K562 (cell line): ENCODE measurements around the gene FUT4. TPM values are rescaled to one million over a fixed set of nuclear protein-coding genes. Genes with fewer than 3 reads are reported as not detected.

Source experiments
- ATAC-seq: fragments of 200-7000 bp; cut with Tn5 transposase; 3 replicates; pipeline ENCODE4 v1.9.1; 2020; ENCODE audit warnings: moderate library complexity
- BruUV-seq: library from RNA; stranded (reverse); fragments of 400-500 nt; replicated peaks from 2 replicates; lab custom pipeline; 2021; lab: Mats Ljungman, UMichigan
- CTCF ChIA-PET: fragments of 300-600 bp; formaldehyde crosslinking; extraction: SDS; loops from one replicate; lab custom pipeline; 2021; ENCODE audit warnings: low intra/inter-chr PET ratio; lab: Yijun Ruan, JAX
- POLR2A ChIA-PET: fragments of 300-600, 350-650 bp; sonication (Branson Sonifier 250); formaldehyde crosslinking; extraction: SDS; loops from one replicate; lab custom pipeline; 2021; ENCODE audit warnings: antibody characterized with exemption, inconsistent platforms; lab: Yijun Ruan, JAX
- DNase-seq, 4 experiments: peaks; one replicate each; pipeline versions ENCODE4 v3.0.0 to v3.0.0-alpha.2; 2011 to 2018; ENCODE audit warnings: low spot score in 3 of 4, mixed read lengths in 3 of 4; ENCODE audit errors: extremely low read depth in 1 of 4
- FAIRE-seq: peaks from 2 replicates; lab custom pipeline; 2011; peaks lifted over from hg19 to GRCh38; lab: Jason Lieb, UNC
- H2AFZ ChIP-seq: 2 replicates; pipeline ENCODE4 v1.6.0; 2011; ENCODE audit warnings: low read depth, low read length, control low read depth, inconsistent platforms
- H3K27ac ChIP-seq: fragments of 200-600 bp; 3 replicates; pipeline ENCODE4 v1.8.0; 2011; ENCODE audit warnings: low read depth, mild to moderate bottlenecking, control low read depth, inconsistent platforms, low read length, moderate library complexity, mixed read lengths; ENCODE audit errors: extremely low read depth
- H3K27me3 ChIP-seq, 2 experiments: fragments of 300-600 bp in 1 of 2; 2 replicates in 1 of 2; 3 replicates in 1 of 2; pipeline versions ENCODE4 v1.6.0 to v1.8.0; 2011; ENCODE audit warnings: inconsistent platforms in 2 of 2, low read length in 2 of 2, mild to moderate bottlenecking in 1 of 2, mixed read lengths in 1 of 2, moderate library complexity in 1 of 2; ENCODE audit not compliant: control insufficient read depth in 2 of 2, insufficient read depth in 2 of 2
- H3K36me3 ChIP-seq: fragments of 300-600 bp; 3 replicates; pipeline ENCODE4 v1.8.0; 2011; ENCODE audit warnings: mild to moderate bottlenecking, low read length, inconsistent platforms; ENCODE audit not compliant: control insufficient read depth, insufficient read depth
- H3K4me1 ChIP-seq, 2 experiments: fragments of 200-600 bp in 1 of 2; replicated peaks in 1 of 2; 2 replicates in 1 of 2; 3 replicates in 1 of 2; pipeline versions ENCODE4 v1.5.1 to v1.8.0; 2011; ENCODE audit warnings: inconsistent platforms in 2 of 2, low read length in 2 of 2, mild to moderate bottlenecking in 1 of 2, mixed read lengths in 1 of 2, moderate library complexity in 1 of 2; ENCODE audit not compliant: control insufficient read depth in 2 of 2, insufficient read depth in 2 of 2
- H3K4me2 ChIP-seq: 2 replicates; pipeline ENCODE4 v1.6.1; 2011; ENCODE audit warnings: low read length, control low read depth, inconsistent platforms, mixed read lengths; ENCODE audit not compliant: insufficient read depth
- H3K4me3 ChIP-seq: fragments of 200-600 bp; sonication (generic), shearing (Covaris generic); 2 replicates; pipeline ENCODE4 v1.5.1; 2016; ENCODE audit warnings: control low read depth, inconsistent platforms
- H3K79me2 ChIP-seq: fragments of 200-600 bp; 3 replicates; pipeline ENCODE4 v1.8.0; 2011; ENCODE audit warnings: low read length, inconsistent platforms; ENCODE audit not compliant: control insufficient read depth, insufficient read depth
- H3K9ac ChIP-seq, 2 experiments: 2 replicates each; pipeline versions ENCODE4 v1.6.0 to v1.6.1; 2011; ENCODE audit warnings: low read depth in 2 of 2, low read length in 2 of 2, control low read depth in 1 of 2, inconsistent platforms in 1 of 2, mild to moderate bottlenecking in 1 of 2, mixed read lengths in 1 of 2; ENCODE audit not compliant: insufficient read depth in 1 of 2
- H3K9me1 ChIP-seq: one replicate; pipeline ENCODE4 v1.6.0; 2011; ENCODE audit warnings: inconsistent platforms, mild to moderate bottlenecking, low read length, moderate library complexity; ENCODE audit not compliant: control insufficient read depth, insufficient read depth
- H3K9me3 ChIP-seq: replicated peaks from 2 replicates; pipeline ENCODE4 v1.5.1; 2011; ENCODE audit warnings: low read depth, low read length, inconsistent platforms; ENCODE audit not compliant: control insufficient read depth, insufficient read depth
- H4K20me1 ChIP-seq: replicated peaks from 2 replicates; pipeline ENCODE4 v1.6.1; 2011; ENCODE audit warnings: low read length, inconsistent platforms, mixed read lengths; ENCODE audit not compliant: control insufficient read depth, insufficient read depth
- CEBPG ChIP-seq, 3 experiments: fragments of 200-800 bp in 1 of 3; sonication (Bioruptor generic) in 1 of 3; sonication (generic) in 1 of 3; formaldehyde crosslinking in 1 of 3; IDR thresholded peaks in 2 of 3; conservative IDR thresholded peaks in 1 of 3; 2 replicates each; pipeline versions ENCODE4 v1.6.1 to v1.8.0; 2016 to 2022; ENCODE audit warnings: missing compliant biosample characterization in 2 of 3, missing genetic modification characterization in 2 of 3, mild to moderate bottlenecking in 1 of 3, missing genetic modification reagents in 1 of 3
- CREB5 ChIP-seq: fragments of 250-450 bp; sonication (Bioruptor Pico); IDR thresholded peaks from 2 replicates; pipeline ENCODE4 v1.5.0; 2020; ENCODE audit warnings: mild to moderate bottlenecking
- CTCF ChIP-seq, 3 experiments: IDR thresholded peaks in 2 of 3; conservative IDR thresholded peaks in 1 of 3; 2 replicates each; pipeline ENCODE4 v1.5.1; 2011 to 2012; ENCODE audit warnings: low read length in 3 of 3, mild to moderate bottlenecking in 3 of 3, control low read depth in 2 of 3, improper control_type of control experiment in 1 of 3, inconsistent platforms in 1 of 3, low read depth in 1 of 3, mixed read lengths in 1 of 3, moderate library complexity in 1 of 3; ENCODE audit not compliant: insufficient read depth in 2 of 3
- DEAF1 ChIP-seq: fragments of 450-650 bp; formaldehyde crosslinking; IDR thresholded peaks from 2 replicates; pipeline ENCODE4 v1.4.0; 2020; ENCODE audit warnings: mild to moderate bottlenecking, moderate library complexity
- FOSL1 ChIP-seq: fragments of 200-800 bp; sonication (Bioruptor generic); conservative IDR thresholded peaks from 2 replicates; pipeline ENCODE4 v1.6.1; 2016; ENCODE audit warnings: missing genetic modification characterization, missing compliant biosample characterization
- JUND ChIP-seq, 2 experiments: IDR thresholded peaks; 2 replicates in 1 of 2; 3 replicates in 1 of 2; pipeline ENCODE4 v1.6.1; 2011; ENCODE audit warnings: borderline replicate concordance in 2 of 2, low read depth in 2 of 2, low read length in 2 of 2, improper control_type of control experiment in 1 of 2, missing biosample characterization in 1 of 2, missing genetic modification characterization in 1 of 2, missing genetic modification reagents in 1 of 2
- MEF2D ChIP-seq: conservative IDR thresholded peaks from 2 replicates; pipeline ENCODE4 v1.6.1; 2016; ENCODE audit warnings: low read depth, missing genetic modification characterization, missing compliant biosample characterization
- RFX1 ChIP-seq: fragments of 450-650 bp; IDR thresholded peaks from 2 replicates; pipeline ENCODE4 v1.6.1; 2016; ENCODE audit warnings: mild to moderate bottlenecking, moderate library complexity
- ZBTB34 ChIP-seq: fragments of 250-450 bp; sonication (Bioruptor Pico); IDR thresholded peaks from 2 replicates; pipeline ENCODE4 v1.8.0; 2021; ENCODE audit warnings: mild to moderate bottlenecking, moderate library complexity
- WGBS: fragments of 100-300 bp; shearing (Covaris generic); methylation state at CpG from one replicate; pipeline ENCODE4 v1.1.6; 2016; ENCODE audit warnings: low coverage, mixed read lengths; ENCODE audit not compliant: insufficient coverage; ENCODE audit errors: missing lambda C conversion rate; 5-methylcytosine and 5-hydroxymethylcytosine counted together
- in situ Hi-C: fragments of 300-500 bp; cut with MboI; formaldehyde crosslinking; loops from 4 replicates; pipeline ENCODE4 v1.15.0; 2018; ENCODE audit warnings: inconsistent platforms, mixed read lengths
- intact Hi-C: fragments of 100-400 bp; cut with micrococcal nuclease; formaldehyde crosslinking; loops from 2 replicates; pipeline ENCODE4 v1.14.2; 2022
- polyA plus RNA-seq, 8 experiments: library from polyadenylated mRNA; depleted of rRNA in 4 of 8; stranded (reverse) in 5 of 8; unstranded in 3 of 8; fragments of >200 nt; fragmentation: Nextera tagmentation in 2 of 8; fragmentation: Illumina TruSeq in 1 of 8; extraction: Ambion mirVana in 2 of 8; extraction: Trizol in 1 of 8; gene quantifications; 2 replicates each; pipeline versions ENCODE4 v1.2.1 to v1.2.3, GENCODE V29; 2011 to 2014; ENCODE audit warnings: inconsistent platforms in 1 of 8, missing spikeins in 1 of 8
- total RNA-seq, 7 experiments: library from RNA; depleted of rRNA in 6 of 7; stranded (reverse); fragments of >200 nt in 6 of 7; fragmentation: Illumina TruSeq in 2 of 7; extraction: Trizol in 2 of 7; gene quantifications; 2 replicates each; pipeline versions ENCODE4 v1.2.1 to v1.2.3, GENCODE V29; 2011 to 2021; ENCODE audit warnings: low replicate concordance in 1 of 7

FUT4 gene
- total and polyA plus RNA-seq, 9 of the 15 experiments (the other 6 are each of a cell fraction or from before 2014, with no cell fraction given): 1.1 to 8.9 (median 5.5) TPM

- Histone ChIP-seq H3K4me1 (peaks cover 5 to 37% of the 10 kb centered on the region in 2 experiments), H3K36me3 (no peaks in the 10 kb centered on the region; the same call in 2 of the 3 replicates), H4K20me1 (no peaks in the 10 kb centered on the region), H3K9ac (no peak overlapping the region; a peak in 1 of 4 replicates), H3K79me2 (peaks cover 11% of the 10 kb centered on the region; the same call in 2 of the 3 replicates), H3K27me3 (no peaks in the 10 kb centered on the region), H3K9me1 (no peaks in the 10 kb centered on the region), H3K4me3 (no peak overlapping the region), H3K4me2 (peak overlapping the region; percentile 7), H2AFZ (peak overlapping the region; percentile 13; the same call in 1 of the 2 replicates), H3K27ac (no peak overlapping the region), H3K9me3 (no peaks in the 10 kb centered on the region)
- ChIA-PET CTCF (interaction anchor here (1.1 kb wide), 1 partner anchor 44 kb away, joined by 3 read pairs; no protein-coding TSS in a partner anchor), POLR2A (interaction anchor here (0.8 to 1.1 kb wide), 3 partner anchors 16 to 18 kb away, joined by 3 to 4 read pairs (median 3); no protein-coding TSS in a partner anchor)
- BruUV-seq: no TSS peak
- peak; percentile 70 for ATAC-seq
- intact Hi-C loops (loop anchor here (1.0 to 5.0 kb wide), 2 partner anchors 44 to 236 kb away; no protein-coding TSS in a partner anchor), in situ Hi-C loops (no loop called here)
- DNase-seq: peak in 2 of 4 experiments; percentile 41 to 52
- no peak for FAIRE-seq
- 3% methylated on average over 4 of the region's 4 CpGs for WGBS
- TF ChIP-seq CEBPG (CRISPR knock-in tag; IDR thresholded peaks at IDR 0.05) (no peak), CEBPG (tag; conservative IDR thresholded peaks at IDR 0.05 in 1 of 2, IDR thresholded peaks at IDR 0.05 in 1 of 2) (0 out of 4 replicates have a peak, but pooled peaks of 1 of the 2 experiments have one; percentile 5), FOSL1 (tag) (peak; percentile 83), MEF2D (tag) (peak; percentile 83), CTCF (IDR thresholded peaks at IDR 0.05 in 2 of 3, conservative IDR thresholded peaks at IDR 0.05 in 1 of 3; ENCODE audit: insufficient read depth in 2 of 3, low read depth in 1 of 3, low read length in 3 of 3) (peak; percentile 23 to 56 (median 27); a peak in 4 of 6 replicates), JUND (IDR thresholded peaks at IDR 0.05; ENCODE audit: borderline replicate concordance, low read depth, low read length) (peak; percentile 83), JUND (tag; IDR thresholded peaks at IDR 0.05; ENCODE audit: borderline replicate concordance, low read depth, low read length) (peak; percentile 57; the same call in 2 of the 3 replicates), RFX1 (peak; percentile 30; the same call in 1 of the 2 replicates), ZBTB34 (CRISPR knock-in tag) (no peak), DEAF1 (CRISPR knock-in tag) (peak; percentile 56), CREB5 (CRISPR knock-in tag) (no peak)
These were observed 19.6 kb downstream of the FUT4 start for GRCh38 chr11:94563176-94563847.
